T-helper 2 cell treated with Interferon-gamma antibody and Interleukin-4, amounts not matched to agents 100 ng/mL and 5 ng/mL, for 36 hours (primary cell): ENCODE data around the gene GABRD. TPM values are rescaled to one million over a fixed set of nuclear protein-coding genes. Genes with fewer than 3 reads are reported as not detected.

Experiments
- intact Hi-C: fragments of 100-400 bp; cut with micrococcal nuclease; formaldehyde crosslinking; loops from one replicate; pipeline ENCODE4 v1.15.1; 2023
- total RNA-seq: library from RNA; stranded (reverse); gene quantifications from 2 replicates; pipeline ENCODE4 v1.2.3, GENCODE V29; 2022

GABRD gene
- total RNA-seq, 1 donor from 2014 or later: not detected

DNA sequence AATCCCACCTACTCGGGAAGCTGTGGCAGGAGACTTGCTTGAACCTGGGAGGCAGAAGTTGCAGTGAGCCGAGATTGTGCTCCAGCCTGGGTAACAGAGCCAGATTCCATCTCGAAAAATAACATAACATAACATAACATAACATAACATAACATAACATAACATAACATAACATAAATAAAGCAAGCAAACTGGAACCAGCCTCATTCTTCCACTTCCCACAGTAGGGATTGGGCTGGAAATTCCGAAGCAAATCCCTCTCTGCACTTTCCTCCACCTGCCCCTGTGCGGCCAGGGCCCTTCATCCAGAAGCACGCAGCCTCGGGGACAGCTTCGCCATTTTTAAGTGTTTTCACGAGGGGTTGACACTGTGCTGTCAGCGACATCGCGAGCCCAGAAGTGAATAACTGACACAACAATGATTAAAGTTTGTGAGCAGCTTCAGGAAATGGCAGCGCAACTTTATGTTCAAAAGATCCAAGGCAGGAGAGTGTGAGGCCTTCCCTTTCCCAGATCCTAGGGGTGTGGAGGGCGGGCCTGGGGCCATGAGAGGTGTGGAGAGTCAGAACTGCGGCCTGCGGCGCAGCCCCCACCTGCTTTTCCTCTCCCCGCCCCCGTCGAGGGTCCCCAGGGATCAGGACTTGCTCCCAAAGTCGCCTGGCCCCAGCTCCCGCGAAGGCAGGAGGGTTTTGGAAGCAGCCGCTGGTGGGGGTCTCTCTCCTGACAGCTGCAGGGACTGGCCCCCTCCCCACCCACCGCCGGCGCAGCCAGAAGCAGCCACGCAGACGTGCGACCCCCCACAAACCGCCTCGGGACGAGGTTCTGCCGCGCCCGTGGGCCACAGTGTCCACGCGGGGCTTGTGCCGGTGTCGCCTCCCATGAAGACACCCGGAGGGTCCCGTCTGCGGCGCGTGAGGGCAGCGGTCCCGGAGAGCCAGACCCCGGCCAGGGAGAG is 651 bp upstream of the GABRD start:
- intact Hi-C loops: no loop called here

DNA sequence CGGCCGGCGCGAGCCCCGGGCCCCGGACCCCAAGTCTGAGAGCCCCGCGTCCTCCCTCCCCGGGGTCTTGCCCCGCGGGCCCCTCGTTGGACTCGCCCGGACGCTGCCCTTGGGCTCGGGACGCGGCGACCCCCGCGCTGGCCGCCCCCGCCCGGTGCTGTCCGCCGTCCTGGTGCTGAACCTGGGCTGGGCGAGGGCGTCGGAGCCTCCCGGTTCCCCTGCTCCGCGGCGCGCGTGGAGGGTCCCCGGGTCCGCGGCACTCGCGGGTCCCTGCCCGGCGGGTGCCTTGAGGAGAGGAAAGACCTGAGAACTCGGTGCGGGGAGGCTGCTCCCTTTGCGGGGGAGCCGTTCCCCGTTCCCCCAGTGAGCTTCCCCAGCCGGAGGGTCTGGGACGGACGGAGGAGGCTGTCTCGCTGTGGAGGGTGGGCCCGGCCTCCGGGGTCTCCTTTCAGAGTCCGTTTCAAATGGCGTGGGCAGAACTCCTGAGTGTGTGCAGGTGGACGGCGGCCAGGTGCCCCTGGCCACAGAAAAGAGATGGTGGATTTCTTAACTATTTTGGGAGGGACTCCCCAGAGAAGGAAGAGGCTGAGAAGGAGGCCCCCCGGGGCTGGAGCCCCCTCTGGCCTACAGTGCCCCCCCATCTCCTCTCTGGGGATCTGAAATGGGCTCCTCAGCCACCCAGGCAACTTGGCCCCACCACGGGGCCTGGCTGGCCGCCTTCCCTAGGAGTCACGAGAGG is 595 bp downstream of the GABRD start:
- intact Hi-C loops: no loop called here

DNA sequence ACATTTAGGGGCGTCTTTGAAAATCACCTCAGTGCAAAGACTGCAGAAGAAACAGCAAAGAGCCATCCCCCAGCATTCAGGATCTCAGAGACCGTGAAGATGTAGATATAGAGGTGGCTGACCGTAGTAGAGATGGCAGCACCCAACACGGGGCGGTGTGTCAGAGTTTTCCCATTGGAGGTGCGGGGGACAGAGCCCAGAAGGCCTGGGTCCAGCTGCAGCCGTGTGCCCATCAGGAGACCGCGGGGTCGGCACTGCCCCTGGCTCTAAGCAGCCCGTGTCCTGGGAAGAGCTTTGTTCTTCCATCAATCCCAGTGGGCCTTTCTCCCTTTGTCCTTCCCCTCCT is 1.1 kb downstream of the GABRD start:
- intact Hi-C loops: no loop called here

DNA sequence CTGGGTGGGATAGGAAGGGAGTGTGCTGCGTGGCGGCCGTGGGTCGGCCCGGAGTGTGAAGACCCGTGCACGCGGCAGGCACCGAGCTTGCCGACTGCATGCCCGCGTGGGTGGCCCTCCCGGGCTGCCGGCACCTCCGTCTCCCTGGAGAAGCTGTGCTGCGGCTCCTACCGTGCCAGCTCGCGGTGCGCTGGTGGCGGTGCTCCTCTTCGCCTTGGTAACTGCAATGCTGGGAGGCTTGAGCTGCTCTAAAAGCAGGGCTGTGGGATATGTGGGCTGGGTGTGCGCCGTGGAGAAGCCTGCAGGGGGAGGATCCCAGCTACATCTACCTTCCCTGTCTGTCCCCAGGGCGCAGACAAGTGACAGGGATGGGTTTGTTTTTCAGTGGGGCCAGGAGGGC is 2.4 kb downstream of the GABRD start:
- intact Hi-C loops: no loop called here

DNA sequence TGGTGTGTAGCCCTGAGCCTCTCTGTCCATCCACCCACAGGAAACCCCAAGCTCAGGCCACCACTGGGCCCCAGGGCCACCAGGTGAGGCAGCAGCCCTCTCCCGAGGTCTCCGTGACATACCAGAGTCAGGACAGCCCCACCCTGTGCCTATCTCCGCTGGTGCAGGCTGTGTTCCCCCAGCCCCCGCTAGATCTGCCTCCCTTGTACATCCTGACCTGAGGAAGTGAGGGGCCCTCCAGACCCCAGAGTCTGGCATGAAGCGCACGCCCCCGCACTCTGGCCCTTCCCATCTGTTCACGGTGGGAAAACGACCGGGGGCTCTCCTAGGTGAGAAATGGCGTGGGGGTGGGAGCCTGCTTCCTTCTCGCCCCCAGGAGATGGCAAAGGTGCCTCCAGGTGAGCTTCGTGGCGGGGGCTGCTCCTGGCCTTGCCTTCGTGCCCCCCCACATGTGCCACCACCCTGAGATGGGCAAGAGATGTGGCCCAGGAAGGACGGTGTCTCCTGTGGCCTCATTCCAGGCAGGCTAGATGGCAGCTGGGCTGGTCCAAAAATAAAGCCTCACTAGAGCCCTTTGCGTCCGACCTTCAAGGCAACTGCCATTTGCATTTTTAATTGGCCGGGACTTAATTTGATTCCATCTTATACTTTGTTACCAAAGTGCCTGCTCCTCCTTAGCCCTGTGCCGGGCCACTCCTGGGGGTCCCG is 3.1 kb downstream of the GABRD start:
- intact Hi-C loops: no loop called here

DNA sequence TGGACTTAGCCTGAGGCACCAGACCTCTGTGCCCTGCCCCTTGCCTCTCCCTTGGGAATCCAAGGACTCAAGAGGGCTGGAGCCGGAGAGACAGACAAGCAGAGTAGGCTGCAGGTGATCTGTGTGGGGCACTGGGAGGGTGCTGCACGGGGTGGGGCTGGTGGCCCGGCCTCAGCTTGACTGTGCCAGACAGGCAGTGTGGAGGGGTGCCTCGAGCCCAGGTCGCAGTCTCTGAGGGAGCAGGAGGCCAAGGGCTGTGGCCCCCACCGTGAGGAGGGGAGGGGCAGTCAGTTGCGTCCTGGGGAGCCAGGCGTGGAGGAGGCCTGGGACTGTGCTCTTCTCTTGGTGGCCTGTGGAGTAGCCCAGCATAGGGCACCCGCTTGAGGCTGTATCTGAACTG is 4.0 kb downstream of the GABRD start:
- intact Hi-C loops: no loop called here

DNA sequence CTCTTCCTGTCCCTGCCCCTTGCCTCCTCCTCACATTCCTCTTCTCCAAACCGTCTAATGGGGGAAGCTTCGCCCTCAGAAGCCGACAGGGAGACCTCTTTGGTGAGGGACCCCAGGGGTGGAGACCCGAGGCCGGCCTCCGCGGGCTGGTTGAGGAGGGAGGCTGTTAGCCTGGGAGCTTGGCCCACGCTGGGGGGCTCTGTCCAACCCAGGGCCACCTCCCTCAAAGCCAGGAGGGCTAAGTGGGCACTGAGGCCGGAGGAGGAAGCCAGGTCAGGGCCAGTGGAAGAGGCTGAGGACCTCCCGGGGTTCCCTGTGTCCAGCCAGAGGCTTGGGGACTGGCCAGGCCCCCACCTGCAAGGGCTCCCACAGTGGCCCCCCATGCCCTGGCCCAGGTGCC is 5.3 kb downstream of the GABRD start:
- intact Hi-C loops: no loop called here

DNA sequence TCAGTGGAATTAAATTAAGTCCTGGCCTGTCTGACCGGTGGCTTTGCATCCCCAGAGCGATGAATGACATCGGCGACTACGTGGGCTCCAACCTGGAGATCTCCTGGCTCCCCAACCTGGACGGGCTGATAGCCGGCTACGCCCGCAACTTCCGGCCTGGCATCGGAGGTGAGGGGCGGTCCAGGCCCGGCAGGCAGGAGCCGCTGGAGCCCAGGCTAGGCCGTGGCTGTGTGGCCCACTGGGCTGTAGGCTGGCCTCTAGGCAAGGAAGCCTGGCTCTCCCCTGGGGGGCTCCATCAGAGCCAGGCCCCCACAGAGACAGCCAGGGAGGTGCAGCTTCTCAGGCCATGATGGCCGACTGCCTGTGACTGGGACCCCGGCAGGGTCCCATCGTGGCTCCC is 5.7 kb downstream of the GABRD start:
- intact Hi-C loops: no loop called here

DNA sequence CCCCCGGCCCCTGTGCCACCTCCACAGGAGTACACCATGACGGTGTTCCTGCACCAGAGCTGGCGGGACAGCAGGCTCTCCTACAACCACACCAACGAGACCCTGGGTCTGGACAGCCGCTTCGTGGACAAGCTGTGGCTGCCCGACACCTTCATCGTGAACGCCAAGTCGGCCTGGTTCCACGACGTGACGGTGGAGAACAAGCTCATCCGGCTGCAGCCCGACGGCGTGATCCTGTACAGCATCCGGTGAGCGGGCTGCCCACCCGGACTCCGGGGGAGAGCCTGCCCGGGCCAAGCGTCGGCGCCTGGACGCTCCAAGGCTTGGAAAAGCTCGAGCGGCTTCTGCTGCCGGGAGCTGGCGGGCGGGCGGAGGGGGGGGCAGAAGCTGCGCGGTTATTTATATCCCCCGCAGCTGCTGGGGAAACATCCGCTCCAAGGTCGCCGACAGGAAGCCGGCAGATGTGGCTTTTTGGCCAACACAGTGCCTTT is 6.4 kb downstream of the GABRD start:
- intact Hi-C loops: no loop called here

DNA sequence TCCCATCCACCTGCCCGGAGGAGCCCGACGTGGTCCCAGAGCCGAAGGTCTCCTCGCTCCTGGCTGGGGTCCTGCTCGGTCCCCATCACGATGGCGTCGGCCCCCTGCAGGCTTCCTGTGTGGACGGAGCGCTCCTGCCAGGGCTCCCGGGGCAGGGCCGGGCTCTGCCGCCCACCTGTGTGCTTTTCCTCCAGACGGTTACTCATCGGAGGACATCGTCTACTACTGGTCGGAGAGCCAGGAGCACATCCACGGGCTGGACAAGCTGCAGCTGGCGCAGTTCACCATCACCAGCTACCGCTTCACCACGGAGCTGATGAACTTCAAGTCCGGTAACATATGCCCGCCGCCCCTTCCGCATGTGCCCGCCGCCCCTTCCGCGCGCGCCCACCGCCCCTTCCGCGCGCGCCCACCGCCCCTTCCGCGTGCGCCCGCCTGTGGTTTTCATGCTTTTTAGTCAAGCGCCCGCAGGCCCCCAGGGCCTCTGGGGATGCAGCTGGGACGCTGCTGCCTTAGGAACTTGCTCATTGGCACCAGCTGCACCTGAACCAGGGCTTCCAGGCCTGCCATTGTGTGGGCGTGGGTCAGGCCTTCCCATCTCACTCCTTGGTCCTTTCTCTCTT is 8.9 kb downstream of the GABRD start:
- intact Hi-C loops: no loop called here

DNA sequence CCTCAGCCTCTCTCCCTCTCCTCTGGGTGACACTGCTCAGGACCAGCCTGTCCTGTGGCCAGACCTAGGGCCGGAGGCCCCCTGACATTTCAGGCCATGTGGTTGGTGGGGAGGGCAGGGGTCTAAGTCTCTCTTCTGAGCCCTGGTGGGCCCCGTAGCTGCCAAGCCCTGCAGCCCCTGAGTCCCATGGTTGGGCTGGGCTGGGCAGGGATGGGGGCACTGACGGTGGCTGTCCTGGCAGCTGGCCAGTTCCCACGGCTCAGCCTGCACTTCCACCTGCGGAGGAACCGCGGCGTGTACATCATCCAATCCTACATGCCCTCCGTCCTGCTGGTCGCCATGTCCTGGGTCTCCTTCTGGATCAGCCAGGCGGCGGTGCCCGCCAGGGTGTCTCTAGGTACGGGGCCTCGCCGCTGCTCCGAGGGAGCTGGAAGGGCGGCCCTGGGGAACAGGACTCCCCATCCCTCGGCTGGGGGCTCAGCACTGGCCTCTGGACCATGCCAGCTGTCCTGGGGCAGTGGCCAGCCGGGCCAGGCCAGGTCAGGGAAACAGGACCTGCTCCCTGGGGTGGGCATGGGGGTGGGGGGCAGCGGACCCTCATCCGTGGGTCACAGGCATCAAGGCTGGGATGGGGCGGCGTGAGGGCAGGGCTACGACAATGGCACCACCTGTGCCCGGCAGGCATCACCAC is 9.9 kb downstream of the GABRD start:
- intact Hi-C loops: no loop called here

DNA sequence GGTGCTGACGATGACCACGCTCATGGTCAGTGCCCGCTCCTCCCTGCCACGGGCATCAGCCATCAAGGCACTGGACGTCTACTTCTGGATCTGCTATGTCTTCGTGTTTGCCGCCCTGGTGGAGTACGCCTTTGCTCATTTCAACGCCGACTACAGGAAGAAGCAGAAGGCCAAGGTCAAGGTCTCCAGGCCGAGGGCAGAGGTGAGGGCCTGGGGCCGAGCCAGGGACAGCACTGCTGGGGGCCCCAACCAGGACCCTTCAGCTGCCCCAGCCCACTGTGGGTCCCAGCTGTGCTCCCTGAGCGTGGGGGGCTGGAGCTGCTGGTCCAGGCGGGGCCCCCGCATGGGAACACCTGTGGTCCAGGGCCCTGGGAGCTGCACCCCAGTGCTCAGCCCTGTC is 10.4 kb downstream of the GABRD start:
- intact Hi-C loops: no loop called here

DNA sequence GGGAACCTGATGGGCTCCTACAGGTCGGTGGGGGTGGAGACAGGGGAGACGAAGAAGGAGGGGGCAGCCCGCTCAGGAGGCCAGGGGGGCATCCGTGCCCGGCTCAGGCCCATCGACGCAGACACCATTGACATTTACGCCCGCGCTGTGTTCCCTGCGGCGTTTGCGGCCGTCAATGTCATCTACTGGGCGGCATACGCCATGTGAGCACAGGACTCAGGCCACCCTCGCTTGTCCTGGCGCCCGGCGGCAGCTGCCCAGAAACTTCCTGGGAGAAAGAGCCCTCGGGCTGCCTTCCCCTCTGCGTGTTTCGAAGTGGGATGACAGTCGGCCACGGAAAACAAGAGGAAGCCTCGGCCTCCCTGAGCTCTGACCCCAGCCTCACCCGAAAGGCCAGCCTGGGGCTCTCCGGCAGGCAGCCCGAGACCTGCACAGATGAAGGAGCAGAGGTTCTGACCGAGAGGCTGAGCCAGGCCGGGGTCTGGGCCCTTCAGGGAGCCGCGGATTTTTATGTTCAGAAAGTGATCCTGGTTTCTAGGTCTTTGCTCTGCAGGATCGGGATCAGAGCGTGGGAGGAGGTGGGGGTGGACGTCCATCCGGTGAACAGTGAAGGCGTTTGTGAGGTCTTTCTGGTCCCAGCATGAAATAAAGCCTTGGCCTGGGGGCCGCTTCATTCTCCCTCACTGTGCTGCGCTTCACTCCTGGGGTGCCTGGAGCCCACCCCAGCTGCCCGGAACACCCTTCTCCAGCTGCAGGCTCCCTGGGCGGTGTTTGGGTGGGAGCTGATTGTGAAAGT is 11.1 kb downstream of the GABRD start:
- intact Hi-C loops: no loop called here

DNA sequence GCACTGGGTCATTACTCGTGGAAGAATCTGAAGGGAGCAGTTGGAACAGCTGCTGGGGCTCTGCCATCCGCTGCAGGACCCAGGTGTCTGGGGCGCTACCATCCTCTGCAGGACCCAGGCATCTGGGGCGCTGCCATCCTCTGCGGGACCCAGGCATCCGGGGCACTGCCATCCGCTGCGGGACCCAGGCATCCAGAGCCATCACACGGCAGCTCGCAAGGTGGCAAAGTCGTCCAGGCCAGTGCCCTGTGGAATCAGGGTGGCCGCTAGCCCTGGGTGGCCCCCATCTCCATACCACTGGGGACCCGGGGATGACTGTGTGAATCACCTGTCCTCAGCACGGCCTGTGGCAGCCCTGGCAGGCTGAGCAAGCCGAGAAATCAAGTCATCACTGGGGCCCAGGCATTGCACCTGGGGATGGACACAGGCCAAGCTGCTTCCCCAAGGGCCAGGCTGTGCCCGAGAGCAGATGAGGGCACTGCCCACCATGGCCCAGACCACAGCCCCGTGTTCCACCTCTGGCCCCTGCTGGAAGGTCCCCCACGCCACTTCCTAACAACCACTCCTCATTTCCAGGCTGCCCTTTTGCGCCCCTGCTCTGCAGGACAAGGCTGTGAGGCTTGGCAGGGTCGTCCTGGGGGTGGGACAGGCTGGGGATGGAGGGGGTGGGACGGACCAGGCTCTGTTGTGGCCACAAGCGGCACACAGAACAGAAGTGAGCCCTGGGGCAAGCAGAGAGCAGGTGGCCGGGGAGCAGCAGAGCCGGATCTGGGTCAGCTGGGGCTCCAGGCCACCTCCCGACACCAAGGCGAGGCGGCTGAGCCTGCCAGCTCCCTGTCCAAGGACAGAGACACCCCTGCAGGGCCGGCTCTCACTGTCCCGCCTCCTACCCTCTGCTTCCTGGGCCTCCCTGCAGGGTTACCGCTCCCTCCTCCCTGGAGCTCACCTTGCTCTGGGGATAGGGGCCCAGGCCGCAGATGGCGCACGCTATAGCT is 12.7 kb downstream of the GABRD start:
- intact Hi-C loops: no loop called here

DNA sequence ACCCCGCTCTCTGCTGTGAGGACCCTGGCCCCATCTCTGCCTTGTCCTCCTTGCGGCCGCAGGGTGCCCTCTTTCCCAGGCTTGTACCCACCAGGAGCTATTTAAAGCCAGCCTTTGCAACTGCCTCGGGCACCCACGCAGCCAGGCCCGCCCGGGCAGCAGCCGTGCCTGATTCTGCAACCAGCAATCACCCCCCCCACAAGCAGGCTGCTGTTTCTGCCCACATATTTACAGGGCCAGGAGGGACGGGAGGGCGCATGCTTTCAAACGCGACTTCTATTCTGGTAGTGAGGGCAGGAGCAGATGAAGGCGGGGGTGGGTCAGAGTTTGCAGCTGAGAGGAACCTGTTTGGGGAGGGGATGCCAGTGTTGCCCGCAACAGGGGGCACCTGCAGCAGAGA is 13.6 kb downstream of the GABRD start:
- intact Hi-C loops: no loop called here

DNA sequence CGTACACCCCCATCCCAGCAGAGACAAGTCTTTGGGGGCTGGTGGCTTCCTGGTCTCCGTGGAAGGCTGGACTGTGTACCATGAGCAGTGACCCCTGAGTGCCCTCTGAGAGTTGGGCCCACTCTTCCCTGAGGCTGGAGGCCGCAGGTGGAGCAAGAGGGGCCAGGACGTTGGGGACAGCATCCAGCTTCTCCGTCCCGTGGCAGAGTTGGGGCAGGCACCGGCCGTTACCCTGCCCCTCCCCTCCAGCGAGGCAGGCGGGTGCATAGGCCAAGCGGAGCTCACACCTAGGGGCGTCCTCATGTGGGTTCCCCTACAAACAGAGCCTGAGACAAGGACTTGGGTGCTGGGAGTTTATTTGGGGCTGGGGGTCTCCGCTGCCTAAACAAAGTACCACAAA is 14.0 kb downstream of the GABRD start:
- intact Hi-C loops: no loop called here

DNA sequence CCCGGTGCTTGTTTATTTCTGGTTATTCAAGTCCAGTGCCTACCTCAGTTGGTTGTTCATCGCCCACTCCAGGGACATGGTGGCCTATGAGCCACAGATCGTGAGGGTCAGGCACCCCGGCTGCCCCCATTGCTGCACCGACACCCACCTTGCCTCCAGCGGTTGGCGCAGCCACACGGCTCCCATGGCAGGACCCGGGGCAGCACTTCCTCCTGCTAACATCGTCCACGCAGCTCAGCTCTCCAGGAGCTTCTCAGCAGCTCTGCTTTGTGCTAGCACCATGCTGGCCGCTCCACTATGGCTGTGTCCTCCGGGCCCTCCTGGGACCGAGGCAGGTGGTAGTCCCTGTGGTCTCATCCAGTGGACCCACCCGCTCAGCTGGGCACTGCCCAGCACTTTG is 17.1 kb downstream of the GABRD start:
- intact Hi-C loops: no loop called here

DNA sequence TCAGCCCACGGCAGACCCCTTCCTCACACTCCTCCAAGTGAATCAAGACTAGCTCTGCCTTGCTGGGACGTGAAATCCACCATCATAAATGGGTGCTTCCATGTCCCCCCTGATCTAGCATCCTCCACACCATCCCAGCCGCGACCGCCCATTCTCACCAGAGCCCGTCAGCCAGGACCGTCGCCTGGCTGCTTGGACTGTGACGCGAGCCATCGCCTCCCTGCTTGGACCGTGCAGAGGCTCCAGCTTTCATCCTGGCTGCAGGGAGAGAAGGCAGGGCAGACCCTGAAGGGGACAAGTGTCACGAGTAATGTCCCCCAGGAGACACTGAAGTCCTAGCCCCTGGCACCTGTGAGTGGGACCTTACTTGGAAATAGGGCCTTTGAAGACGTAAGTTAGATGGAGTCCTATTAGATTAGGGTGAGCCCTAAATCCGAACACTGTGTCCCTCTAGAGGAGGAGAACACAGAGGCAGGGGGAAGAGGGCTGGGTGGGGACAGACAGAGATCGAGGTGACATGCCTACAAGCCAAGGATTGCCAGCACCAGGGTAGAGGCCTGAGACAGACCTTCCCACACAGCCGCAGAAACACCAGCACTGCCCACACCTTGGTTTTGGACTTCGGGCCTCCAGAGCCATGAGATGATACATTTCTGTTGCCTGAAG is 18.3 kb downstream of the GABRD start:
- intact Hi-C loops: no loop called here
